LHCN-M2 (cell line): ENCODE results near the gene CALCOCO2. TPM values are rescaled to one million over a fixed set of nuclear protein-coding genes. Genes with fewer than 3 reads are reported as not detected.
"Not testable (repeated sequence)": the region's sequence is repeated elsewhere in the genome, so short reads cannot be mapped to it uniquely, and the experiment has no call there.

Experiments
- DNase-seq: peaks from one replicate; pipeline ENCODE4 v3.0.0-alpha.2; 2012; ENCODE audit warnings: low read depth
- total RNA-seq: library from RNA; depleted of rRNA; stranded (reverse); fragments of >200 nt; gene quantifications from 2 replicates; pipeline ENCODE4 v1.2.3, GENCODE V29; 2014

CALCOCO2 gene
- total RNA-seq, 1 experiment from 2014 or later, result 61.7 TPM

DNA sequence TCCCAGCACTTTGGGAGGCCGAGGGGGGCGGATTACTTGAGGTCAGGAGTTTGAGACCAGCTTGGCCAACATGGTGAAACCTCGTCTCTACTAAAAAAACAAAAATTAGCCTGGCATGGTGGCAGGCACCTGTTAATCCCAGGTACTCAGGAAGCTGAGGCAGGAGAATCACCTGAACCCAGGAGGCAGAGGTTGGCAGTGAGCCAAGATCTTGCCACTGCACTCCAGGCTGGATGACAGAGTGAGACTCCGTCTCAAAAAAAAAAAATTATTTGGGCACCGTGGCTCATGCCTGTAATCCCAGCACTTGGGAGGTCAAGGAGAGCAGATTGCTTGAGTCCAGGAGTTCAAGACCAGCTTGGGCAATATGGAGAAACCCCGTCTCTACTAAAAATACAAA is 9.9 kb upstream of the CALCOCO2 start:
- not testable (repeated sequence) for DNase-seq

DNA sequence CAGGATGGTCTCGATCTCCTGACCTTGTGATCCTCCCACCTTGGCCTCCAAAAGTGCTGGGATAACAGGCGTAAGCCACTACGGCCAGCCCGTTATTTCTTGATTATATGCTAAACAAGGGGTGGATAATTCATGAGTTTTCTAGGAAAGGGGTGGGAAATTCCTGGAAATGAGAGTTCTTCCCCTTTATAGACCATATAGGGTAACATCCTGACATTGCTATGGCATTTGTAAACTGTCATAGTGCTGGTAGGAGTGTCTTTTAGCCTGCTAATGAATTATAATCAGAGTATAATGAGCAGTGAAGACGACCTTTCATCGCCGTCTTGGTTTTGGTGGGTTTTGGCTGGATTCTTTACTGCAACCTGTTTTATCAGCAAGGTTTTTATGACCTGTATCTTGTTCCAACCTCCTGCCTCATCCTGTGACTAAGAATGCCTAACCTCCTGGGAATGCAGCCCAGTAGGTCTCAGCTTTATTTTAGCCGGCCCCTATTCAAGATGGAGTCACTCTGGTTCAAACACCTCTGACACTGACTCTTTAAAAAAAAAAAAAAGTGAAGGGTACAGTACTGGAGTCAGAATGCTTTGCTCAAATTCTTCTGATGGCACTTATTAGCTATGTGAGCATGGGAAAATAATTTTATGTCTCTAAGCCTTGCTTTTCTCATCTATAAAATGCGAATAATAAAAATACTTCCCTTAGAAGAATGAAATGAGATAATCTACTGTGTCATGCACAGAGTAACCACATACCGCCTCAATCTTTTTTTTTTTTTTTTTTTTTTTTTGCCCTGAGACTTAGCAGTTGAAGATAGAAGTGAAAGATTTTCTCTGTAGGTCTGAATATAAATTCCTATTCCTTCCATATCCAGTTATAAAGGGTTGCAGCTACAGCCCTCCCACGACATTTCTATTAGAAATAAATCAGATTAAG is 5.1 kb upstream of the CALCOCO2 start:
- no peak for DNase-seq

DNA sequence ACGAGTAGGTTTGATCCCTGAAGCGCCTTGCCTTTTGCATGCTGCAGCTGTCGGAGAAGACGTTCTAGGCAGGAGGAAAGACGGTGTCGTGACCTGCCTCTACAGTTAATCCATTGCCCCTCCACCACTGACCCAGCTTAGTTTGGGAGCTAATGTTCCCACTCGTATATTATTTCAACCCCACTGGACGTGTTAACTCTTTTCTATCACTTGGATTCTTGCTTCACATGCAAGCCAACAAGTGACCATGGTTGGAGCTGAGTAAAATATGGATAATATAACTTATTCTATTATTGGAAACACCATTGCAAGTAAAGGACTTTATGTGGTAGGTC is 681 bp downstream of the CALCOCO2 start:
- DNase-seq, result no peak

DNA sequence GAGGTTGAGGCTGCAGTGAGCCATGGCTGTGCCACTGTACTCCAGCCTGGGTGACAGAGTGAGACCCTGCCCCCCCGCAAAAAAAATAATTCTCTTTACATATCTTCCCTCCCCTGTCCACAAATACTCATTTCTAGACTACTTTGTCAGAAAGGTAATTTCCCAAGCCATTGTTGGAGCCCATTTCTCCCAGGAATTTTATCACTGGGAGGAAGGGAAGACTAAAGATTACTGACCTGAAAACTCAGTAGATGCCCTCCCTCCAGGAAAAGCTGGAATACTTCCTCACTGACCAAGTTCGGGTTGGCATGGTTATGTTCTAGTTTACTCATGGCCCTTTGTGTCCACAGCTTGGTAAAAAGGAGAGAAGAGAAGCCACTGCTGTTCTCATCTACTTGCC is 4.1 kb downstream of the CALCOCO2 start:
- no peak for DNase-seq

DNA sequence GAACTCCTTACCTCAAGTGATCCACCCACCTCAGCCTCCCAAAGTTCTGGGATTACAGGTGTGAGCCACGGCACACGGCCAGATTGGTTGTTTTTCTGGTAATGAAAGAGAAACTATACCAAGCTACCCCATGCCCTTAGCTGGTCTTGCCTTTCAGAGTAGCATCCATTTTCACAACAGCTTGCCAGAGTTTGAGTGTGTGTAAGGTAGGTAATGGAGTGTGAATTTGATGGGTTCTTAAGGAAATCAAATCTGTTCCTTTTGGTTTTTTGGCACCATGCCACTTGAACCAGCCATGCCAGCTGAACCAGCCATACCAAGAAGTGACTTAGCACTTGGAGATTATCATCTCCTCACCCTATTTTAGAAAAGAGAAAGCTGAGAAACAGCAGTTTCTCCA is 5.1 kb downstream of the CALCOCO2 start:
- no peak for DNase-seq

DNA sequence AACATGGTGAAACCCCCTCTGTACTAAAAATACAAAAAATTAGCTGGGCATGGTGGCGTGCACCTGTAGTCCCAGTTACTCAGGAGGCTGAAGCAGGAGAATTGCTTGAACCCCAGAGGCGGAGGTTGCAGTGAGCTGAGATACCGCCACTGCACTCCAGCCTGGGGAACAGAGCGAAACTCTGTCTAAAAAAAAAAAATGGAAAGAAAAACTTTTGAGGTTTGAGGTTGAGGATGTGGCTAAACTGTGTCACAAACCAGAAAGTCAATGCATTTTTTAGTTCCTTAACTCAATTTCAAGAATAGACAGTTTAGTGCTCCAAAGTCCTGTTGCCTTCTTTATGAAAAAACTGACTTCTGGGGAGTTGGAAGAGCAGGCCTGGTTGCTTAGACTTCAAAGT is 6.6 kb downstream of the CALCOCO2 start:
- not testable (repeated sequence) for DNase-seq

DNA sequence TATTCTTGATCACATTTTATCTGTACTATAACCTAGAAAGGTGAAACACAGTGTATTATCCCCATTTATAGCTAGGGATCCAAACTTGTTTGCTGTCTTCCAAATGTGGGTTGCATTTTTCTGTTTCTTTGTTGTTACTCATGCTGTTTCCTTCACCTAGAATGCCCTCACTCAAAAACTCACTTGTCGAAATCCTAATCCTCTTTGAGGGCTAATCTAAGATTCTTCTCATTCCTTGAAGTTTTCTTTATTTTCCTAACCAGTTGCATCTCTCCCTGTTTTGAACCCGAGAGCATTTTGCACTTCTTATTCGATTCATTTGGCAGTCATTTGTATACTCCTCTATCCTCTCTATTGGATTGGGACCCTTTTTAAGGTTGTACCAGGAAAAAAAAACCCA is 9.6 kb downstream of the CALCOCO2 start:
- DNase-seq, result peak; percentile 26

DNA sequence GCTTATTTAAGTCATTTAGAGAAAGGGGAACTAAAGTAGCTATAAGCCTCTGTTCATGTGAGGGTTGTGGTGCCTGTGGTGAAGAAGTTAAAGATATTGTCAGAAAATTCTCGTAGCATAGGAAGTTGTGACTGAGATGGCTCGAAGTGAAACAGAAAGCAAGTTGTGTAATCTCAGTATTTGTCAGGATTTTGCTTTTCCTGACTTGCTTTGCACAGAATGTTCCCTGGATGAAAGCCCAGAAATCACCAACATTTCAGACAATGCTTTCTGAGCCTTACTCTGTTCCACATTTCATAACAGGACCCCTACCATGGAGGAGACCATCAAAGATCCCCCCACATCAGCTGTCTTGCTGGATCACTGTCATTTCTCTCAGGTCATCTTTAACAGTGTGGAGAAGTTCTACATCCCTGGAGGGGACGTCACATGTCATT is 10.6 kb downstream of the CALCOCO2 start:
- DNase-seq, result peak; percentile 83

DNA sequence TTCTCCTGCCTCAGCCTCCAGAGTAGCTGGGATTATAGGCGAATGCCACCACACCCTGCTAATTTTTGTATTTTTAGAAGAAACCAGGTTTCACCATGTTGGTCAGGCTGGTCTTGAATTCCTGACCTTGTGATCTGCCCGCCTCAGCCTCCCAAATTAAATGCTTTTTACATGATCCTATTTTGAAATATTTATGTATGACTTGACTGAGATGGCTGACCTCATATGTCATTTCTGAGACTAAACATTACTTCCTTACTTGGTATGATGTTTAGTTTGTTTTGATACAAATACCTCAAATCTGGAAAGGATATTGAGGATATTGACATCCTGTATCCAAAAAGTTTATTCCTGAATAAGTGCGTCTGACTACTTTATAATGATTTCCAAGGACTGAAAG is 11.9 kb downstream of the CALCOCO2 start:
- peak; percentile 34 for DNase-seq

DNA sequence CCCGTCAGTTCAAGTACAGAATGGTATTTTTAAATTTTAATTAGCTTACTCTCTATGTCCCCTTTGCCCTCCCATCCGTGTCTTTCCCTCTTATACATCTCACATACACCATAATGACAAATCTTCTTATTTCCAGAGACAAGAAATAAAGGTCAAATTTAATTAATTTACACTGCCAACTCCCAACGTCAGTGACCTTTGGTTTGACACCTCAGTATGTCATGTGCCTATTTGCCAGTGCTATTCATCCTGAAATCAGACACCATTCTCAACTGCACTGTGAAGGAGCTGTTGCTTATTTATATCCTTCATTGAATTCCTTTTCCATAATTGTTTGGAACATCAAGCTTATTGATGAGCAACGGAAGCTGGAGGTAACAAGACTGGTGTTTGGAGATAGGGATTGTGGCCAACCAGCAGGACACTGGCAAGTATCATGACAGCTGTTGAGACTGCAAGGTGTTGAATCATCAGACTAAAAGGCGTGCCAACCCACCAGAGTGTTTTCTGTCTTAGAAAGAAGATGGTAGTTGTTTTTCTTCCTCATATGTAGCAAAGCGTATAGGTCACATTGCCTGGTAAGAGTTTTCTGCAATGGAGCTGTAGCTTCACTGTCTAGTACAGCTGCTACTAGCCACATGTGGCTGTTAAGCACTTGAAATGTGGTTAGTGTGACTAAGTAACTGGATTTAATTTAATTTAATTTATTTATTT is 12.5 kb downstream of the CALCOCO2 start:
- DNase-seq, result peak; percentile 97

DNA sequence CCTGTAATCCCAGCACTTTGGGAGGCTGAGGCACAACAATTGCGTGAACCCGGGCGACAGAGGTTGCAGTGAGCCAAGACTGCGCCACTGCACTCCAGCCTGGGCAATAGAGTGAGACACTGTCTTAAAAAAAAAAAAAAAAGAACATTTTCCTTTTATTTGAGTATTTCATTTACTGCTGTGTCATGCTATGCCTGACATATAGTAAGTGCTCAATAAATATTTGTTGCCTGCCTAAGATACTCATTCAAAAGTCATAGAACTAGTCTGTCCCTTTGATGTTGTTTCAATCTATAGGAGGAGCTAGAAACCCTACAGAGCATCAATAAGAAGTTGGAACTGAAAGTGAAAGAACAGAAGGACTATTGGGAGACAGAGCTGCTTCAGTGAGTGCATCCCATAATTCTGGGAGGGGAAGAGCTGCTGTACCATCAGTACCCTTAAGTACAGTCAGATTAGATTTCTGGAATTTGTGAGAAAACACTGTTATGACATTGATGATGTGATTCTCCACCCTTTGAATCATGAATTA is 20.0 kb downstream of the CALCOCO2 start:
- DNase-seq, result no peak

DNA sequence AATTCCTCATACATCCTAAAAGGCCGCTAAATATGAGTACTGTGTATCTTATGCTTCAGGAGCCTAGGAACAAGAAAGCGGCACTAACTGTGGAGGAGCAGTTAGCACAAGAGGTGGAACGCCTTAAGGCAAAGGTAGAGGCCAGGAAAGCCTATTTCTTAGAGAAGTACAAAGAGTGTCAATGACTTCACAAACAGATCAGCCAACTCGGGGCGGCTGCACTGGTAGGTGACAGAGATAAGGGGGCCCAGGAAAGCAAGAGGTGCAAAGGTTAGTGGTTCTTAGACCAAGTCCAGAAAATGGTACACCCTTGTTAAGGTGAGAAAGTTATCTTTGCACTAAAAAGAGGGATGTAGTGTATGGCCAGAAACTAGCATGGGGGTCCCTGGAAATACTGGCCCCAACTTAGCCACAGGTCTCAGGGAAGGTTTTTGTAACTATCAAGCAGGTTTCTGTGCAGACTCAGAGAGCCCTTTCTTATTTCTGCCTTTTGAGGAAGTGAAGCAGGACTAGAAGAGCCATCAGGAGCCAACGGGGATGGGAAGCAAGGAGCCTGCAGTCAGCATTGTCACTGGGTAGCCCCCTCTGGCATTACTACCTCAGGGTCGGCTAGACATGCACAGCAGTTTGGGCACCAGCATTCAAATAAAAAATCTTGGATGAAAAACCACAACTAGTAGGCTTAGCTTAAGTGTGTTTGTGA is 24.1 kb downstream of the CALCOCO2 start:
- DNase-seq, result no peak

DNA sequence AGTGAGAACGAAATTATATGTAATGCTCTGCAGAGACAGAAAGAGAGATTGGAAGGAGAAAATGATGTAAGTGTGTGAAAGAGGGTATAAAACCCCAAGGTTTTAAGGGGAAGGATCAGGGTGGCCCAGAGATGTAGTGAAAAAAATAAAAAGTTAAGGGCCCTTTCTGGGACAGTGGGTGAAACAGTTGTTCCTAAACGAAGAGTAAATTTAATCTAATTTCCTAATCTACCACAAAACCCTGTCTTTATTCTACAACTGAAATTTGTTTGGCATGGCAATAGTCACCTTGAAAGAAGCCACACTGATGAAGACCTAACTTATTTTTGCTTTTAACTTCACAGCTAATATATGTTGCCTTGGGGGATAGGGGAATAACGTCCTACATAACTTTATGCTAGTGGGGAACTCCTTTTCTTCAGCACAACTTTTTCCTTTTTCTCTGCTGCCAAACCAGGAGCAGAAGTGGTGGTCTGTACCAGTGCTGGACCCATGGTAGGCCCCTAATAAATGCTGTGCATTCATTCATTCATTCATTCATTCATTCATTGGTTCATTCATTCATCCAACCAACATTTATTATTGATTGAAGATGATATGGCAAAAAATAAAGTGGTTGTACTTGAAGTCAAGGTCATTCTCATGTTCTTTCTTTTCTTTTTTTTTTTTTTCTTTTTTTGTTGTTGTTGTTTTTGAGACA is 25.4 kb downstream of the CALCOCO2 start:
- DNase-seq, result no peak

DNA sequence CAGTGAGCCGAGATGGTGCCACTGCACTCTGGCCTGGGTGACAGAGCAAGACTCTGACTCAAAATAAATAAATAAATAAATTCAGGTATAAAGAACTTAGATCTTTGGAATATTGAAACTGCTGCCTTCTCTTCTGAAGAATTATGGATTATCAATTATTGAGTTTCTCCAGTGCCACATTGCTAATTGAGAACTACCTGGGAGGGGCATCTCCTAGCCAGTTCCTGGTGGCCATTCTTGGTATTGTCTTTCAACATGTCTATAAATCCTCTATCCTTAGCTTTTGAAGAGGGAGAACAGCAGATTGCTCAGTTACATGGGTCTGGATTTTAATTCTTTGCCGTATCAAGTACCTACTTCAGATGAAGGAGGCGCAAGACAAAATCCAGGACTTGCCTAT is 29.2 kb downstream of the CALCOCO2 start:
- DNase-seq, result no peak

DNA sequence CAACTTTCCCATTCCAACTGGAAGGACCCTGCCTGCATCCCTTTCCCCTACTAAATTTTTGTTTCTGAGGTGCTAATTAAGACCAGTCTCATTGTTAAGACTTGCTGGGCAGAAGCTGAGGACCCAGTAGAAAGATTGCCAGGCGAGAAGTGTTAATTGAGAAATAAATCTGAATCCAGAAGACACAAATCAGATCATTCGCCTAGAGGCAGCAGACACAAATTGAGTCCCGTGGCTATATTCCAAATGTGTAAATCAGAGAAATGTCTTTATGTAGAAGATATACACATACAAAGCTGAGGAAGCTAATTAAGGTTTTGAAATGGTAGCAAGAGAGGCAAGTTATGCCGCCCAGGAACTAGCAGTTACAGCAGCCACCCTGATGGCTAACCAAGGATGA is 29.6 kb downstream of the CALCOCO2 start:
- DNase-seq, result no peak

DNA sequence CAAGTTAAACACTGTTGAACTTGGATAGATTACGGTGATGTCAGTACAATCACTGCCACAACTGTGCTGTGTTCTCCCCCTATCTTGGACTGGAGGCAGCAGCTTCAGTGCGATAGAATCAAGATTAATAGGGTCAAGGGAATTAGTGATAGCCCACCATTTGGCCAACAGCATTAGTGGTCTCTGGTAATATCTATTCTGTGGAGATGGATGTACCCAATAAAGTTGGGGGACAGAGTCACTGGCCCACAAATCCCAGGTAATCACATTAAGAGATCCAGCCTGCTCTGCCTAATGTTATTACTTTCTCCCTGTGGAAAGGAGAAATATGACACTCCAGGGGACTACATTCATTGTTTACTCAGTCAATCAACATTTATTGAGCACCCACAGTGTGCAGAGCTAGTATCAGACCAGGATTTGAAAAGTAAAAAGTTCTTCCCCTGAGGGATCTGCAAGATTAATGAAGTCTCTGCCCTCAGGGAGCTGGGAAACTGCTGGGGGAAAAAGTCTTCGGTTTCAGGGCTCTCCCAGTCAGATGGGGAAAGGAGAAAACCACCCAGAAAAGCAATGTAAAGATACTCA is 38.2 kb downstream of the CALCOCO2 start:
- DNase-seq, result no peak

DNA sequence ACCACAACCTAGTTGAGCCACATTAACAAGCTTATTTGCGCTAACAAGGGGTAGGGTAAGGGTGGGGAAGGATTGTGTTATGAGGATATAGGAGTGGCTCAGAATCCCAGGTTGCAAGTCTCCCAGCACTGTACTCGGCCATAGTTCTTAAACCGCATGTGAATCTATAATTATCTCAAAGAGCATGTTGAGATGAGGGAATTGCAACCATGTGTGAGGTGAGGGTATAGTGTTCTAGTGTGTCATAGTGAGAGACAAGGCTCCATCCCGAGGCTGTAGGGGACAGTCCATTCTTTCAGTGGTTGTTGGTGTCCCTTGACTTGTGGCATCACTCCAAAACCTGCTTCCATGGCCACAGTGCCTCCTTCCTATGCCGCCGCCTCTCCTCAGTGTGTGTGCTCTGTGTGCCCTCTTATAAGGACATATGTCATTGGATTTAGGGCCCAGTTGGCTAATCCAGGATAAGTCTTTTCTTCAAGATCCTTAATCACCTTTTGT is 39.0 kb downstream of the CALCOCO2 start:
- no peak for DNase-seq

DNA sequence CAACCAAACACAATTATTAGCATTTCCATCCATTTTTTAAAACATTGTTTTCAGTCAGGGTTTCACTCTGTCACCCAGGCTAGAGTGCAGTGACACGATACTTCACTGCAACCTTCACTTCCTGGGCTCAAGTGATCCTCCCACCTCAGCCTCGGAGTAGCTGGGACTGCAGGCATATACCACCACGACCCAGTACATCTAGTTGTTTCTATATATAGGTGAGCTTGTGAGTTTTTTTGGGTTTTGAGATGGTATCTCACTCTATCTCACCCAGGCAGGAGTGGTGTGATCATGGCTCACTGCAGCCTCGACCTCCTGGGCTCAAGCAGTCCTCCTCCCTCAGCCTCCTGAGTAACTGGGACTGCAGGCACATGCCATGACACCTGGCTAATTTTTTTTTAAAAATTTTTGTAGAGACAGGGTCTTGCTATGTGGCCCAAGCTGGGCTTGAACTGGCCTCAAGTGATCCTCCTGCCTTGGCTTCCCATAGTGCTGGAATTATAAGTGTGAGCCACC is 40.3 kb downstream of the CALCOCO2 start:
- no peak for DNase-seq

DNA sequence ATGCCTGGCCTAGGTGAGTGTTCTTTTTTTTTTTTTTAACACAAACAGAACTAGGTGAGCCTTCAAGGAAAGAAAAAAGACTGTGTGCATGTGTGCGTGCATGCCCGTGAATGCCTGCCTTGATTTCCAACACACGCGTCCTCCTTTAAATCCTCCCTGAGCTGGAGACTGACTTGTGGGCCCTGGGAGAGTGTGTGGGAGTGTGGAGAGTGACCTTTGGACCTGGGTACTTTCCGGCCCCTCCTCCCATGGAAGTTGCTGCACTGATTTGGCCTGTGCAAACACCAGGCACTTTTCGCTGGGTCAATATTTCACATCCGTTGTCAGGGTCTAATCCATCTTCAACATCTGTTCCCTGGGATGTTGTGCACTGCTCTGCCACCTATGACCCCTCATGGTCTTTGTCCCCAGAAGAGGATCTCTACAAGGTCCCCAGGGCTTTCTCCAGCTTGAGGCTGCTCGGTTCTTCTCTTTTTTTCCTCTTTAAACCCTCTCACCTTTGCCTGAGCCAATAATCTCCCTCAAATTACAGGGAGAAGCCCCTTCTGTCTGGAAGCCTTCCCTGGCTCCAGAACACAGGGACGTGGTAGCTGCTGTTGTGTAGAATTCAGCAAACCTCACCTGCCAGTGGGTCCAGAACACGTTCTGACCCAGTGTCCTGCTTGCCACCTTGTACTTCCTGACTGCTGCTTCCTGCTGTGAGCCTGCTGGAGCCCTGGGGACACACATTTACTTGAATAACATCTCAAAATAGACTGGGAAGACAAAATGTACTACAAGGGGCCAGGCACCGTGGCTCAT is 40.9 kb downstream of the CALCOCO2 start:
- no peak for DNase-seq

DNA sequence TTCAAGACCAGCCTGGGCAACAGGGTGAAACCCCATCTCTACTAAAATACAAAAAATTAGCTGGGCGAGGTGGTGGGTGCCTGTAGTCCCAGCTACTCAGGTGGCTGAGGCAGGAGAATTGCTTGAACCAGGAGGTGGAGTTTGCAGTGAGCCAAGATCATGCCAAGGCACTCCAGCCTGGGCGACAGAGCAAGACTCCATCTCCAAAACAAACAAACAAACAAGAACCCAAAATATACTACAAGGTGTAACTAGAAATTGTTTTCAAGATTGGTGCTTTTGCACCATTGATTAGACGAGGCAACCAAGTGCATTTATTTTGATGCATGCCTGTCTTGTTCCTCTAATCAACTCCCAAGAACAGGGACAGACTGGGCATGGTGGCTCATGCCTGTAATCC is 41.6 kb downstream of the CALCOCO2 start:
- DNase-seq, result not testable (repeated sequence)
